GM23338 (cell line): Measurements from ENCODE around the gene PPP1R9A.

Experiments used
- CREB1 ChIP-seq: fragments of 250-450 bp; sonication (Bioruptor Pico); IDR thresholded peaks from 2 replicates; pipeline ENCODE4 v1.5.0; 2020; ENCODE audit warnings: low read depth, mild to moderate bottlenecking, moderate library complexity
- EZH2 ChIP-seq: fragments of 200-600 bp; sonication (generic); IDR thresholded peaks from one replicate; pipeline ENCODE4 v1.8.0; 2017; ENCODE audit warnings: antibody characterized with exemption, mild to moderate bottlenecking, low read depth; ENCODE audit not compliant: unreplicated experiment
- EZH2phosphoT487 ChIP-seq: fragments of 200-600 bp; sonication (generic); IDR thresholded peaks from one replicate; pipeline ENCODE4 v1.8.1; 2018; ENCODE audit warnings: antibody characterized with exemption; ENCODE audit not compliant: unreplicated experiment
- JUNB ChIP-seq: IDR thresholded peaks from one replicate; pipeline ENCODE4 v1.6.1; 2016; ENCODE audit warnings: antibody characterized with exemption; ENCODE audit not compliant: unreplicated experiment
- NANOG ChIP-seq: IDR thresholded peaks from 2 replicates; pipeline ENCODE4 v1.6.1; 2016; ENCODE audit warnings: antibody characterized with exemption, borderline replicate concordance
- POLR2AphosphoS5 ChIP-seq: IDR thresholded peaks from 2 replicates; pipeline ENCODE4 v1.6.1; 2016; ENCODE audit warnings: antibody characterized with exemption, low read depth
- STAT1 ChIP-seq: IDR thresholded peaks from one replicate; pipeline ENCODE4 v1.6.1; 2016; ENCODE audit warnings: antibody characterized with exemption; ENCODE audit not compliant: unreplicated experiment
- ZNF114 ChIP-seq: fragments of 250-450 bp; sonication (Bioruptor Pico); IDR thresholded peaks from 2 replicates; pipeline ENCODE4 v1.5.0; 2020; ENCODE audit warnings: mild to moderate bottlenecking, moderate library complexity
- ZNF331 ChIP-seq: fragments of 250-450 bp; sonication (Bioruptor Pico); IDR thresholded peaks from 2 replicates; pipeline ENCODE4 v1.5.0; 2020; ENCODE audit warnings: low read depth, mild to moderate bottlenecking, moderate library complexity
- TF ChIP-seq, protein P1 (sequence below), 2 experiments: fragments of 200-600 bp in 1 of 2; sonication (generic) in 1 of 2; conservative IDR thresholded peaks; 2 replicates each; pipeline versions ENCODE4 v1.5.1 to v1.6.1; 2016 to 2017; ENCODE audit warnings: antibody characterized with exemption in 2 of 2, low read depth in 2 of 2, mild to moderate bottlenecking in 2 of 2, moderate library complexity in 1 of 2
- TF ChIP-seq, protein P2 (sequence below): IDR thresholded peaks from one replicate; pipeline ENCODE4 v1.6.1; 2018; ENCODE audit warnings: antibody characterized with exemption; ENCODE audit not compliant: unreplicated experiment
- TF ChIP-seq, protein P3 (sequence below): fragments of 250-450 bp; sonication (Bioruptor Pico); IDR thresholded peaks from 2 replicates; pipeline ENCODE4 v1.5.0; 2020; ENCODE audit warnings: mild to moderate bottlenecking, moderate library complexity
- TF ChIP-seq, protein P4 (sequence below): IDR thresholded peaks from 2 replicates; pipeline ENCODE4 v1.6.1; 2016; ENCODE audit warnings: antibody characterized with exemption

DNA sequence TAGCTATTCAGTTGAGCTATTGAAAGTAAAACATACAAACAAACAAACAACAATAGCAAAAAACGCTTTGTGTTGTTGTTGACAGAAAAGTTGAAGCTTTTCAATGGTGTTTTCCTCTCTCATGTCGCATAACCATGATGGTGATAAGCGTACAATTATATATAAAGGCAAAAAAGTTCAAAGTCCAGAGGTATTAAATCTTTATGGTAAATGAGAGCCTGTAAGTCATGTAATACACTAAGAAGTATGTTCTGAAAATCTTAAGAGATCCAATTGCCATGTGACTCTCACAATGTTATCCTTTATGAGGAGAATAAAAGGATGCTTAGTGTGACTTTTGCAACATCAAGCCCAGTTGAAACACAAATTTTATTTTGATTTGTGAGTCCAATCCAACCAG, 93.9 kb downstream of the PPP1R9A start:
- TF ChIP-seq, protein P1, sequence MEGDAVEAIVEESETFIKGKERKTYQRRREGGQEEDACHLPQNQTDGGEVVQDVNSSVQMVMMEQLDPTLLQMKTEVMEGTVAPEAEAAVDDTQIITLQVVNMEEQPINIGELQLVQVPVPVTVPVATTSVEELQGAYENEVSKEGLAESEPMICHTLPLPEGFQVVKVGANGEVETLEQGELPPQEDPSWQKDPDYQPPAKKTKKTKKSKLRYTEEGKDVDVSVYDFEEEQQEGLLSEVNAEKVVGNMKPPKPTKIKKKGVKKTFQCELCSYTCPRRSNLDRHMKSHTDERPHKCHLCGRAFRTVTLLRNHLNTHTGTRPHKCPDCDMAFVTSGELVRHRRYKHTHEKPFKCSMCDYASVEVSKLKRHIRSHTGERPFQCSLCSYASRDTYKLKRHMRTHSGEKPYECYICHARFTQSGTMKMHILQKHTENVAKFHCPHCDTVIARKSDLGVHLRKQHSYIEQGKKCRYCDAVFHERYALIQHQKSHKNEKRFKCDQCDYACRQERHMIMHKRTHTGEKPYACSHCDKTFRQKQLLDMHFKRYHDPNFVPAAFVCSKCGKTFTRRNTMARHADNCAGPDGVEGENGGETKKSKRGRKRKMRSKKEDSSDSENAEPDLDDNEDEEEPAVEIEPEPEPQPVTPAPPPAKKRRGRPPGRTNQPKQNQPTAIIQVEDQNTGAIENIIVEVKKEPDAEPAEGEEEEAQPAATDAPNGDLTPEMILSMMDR (conservative IDR thresholded peaks at IDR 0.05; ENCODE audit: low read depth in 2 of 2) = no peak
- TF ChIP-seq POLR2AphosphoS5 (no peak), CREB1 (CRISPR knock-in tag) (no peak), JUNB (no peak), EZH2 (no peak), EZH2phosphoT487 (no peak), STAT1 (no peak), NANOG (no peak), ZNF114 (no peak), ZNF331 (CRISPR knock-in tag) (no peak)
- TF ChIP-seq, protein P2, sequence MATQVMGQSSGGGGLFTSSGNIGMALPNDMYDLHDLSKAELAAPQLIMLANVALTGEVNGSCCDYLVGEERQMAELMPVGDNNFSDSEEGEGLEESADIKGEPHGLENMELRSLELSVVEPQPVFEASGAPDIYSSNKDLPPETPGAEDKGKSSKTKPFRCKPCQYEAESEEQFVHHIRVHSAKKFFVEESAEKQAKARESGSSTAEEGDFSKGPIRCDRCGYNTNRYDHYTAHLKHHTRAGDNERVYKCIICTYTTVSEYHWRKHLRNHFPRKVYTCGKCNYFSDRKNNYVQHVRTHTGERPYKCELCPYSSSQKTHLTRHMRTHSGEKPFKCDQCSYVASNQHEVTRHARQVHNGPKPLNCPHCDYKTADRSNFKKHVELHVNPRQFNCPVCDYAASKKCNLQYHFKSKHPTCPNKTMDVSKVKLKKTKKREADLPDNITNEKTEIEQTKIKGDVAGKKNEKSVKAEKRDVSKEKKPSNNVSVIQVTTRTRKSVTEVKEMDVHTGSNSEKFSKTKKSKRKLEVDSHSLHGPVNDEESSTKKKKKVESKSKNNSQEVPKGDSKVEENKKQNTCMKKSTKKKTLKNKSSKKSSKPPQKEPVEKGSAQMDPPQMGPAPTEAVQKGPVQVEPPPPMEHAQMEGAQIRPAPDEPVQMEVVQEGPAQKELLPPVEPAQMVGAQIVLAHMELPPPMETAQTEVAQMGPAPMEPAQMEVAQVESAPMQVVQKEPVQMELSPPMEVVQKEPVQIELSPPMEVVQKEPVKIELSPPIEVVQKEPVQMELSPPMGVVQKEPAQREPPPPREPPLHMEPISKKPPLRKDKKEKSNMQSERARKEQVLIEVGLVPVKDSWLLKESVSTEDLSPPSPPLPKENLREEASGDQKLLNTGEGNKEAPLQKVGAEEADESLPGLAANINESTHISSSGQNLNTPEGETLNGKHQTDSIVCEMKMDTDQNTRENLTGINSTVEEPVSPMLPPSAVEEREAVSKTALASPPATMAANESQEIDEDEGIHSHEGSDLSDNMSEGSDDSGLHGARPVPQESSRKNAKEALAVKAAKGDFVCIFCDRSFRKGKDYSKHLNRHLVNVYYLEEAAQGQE = no peak
- TF ChIP-seq, protein P3, sequence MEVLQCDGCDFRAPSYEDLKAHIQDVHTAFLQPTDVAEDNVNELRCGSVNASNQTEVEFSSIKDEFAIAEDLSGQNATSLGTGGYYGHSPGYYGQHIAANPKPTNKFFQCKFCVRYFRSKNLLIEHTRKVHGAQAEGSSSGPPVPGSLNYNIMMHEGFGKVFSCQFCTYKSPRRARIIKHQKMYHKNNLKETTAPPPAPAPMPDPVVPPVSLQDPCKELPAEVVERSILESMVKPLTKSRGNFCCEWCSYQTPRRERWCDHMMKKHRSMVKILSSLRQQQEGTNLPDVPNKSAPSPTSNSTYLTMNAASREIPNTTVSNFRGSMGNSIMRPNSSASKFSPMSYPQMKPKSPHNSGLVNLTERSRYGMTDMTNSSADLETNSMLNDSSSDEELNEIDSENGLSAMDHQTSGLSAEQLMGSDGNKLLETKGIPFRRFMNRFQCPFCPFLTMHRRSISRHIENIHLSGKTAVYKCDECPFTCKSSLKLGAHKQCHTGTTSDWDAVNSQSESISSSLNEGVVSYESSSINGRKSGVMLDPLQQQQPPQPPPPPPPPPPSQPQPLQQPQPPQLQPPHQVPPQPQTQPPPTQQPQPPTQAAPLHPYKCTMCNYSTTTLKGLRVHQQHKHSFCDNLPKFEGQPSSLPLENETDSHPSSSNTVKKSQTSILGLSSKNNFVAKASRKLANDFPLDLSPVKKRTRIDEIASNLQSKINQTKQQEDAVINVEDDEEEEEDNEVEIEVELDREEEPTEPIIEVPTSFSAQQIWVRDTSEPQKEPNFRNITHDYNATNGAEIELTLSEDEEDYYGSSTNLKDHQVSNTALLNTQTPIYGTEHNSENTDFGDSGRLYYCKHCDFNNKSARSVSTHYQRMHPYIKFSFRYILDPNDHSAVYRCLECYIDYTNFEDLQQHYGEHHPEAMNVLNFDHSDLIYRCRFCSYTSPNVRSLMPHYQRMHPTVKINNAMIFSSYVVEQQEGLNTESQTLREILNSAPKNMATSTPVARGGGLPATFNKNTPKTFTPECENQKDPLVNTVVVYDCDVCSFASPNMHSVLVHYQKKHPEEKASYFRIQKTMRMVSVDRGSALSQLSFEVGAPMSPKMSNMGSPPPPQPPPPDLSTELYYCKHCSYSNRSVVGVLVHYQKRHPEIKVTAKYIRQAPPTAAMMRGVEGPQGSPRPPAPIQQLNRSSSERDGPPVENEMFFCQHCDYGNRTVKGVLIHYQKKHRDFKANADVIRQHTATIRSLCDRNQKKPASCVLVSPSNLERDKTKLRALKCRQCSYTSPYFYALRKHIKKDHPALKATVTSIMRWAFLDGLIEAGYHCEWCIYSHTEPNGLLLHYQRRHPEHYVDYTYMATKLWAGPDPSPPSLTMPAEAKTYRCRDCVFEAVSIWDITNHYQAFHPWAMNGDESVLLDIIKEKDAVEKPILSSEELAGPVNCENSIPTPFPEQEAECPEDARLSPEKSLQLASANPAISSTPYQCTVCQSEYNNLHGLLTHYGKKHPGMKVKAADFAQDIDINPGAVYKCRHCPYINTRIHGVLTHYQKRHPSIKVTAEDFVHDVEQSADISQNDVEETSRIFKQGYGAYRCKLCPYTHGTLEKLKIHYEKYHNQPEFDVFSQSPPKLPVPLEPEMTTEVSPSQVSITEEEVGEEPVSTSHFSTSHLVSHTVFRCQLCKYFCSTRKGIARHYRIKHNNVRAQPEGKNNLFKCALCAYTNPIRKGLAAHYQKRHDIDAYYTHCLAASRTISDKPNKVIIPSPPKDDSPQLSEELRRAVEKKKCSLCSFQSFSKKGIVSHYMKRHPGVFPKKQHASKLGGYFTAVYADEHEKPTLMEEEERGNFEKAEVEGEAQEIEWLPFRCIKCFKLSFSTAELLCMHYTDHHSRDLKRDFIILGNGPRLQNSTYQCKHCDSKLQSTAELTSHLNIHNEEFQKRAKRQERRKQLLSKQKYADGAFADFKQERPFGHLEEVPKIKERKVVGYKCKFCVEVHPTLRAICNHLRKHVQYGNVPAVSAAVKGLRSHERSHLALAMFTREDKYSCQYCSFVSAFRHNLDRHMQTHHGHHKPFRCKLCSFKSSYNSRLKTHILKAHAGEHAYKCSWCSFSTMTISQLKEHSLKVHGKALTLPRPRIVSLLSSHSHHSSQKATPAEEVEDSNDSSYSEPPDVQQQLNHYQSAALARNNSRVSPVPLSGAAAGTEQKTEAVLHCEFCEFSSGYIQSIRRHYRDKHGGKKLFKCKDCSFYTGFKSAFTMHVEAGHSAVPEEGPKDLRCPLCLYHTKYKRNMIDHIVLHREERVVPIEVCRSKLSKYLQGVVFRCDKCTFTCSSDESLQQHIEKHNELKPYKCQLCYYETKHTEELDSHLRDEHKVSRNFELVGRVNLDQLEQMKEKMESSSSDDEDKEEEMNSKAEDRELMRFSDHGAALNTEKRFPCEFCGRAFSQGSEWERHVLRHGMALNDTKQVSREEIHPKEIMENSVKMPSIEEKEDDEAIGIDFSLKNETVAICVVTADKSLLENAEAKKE (CRISPR knock-in tag) = no peak
- TF ChIP-seq, protein P4, sequence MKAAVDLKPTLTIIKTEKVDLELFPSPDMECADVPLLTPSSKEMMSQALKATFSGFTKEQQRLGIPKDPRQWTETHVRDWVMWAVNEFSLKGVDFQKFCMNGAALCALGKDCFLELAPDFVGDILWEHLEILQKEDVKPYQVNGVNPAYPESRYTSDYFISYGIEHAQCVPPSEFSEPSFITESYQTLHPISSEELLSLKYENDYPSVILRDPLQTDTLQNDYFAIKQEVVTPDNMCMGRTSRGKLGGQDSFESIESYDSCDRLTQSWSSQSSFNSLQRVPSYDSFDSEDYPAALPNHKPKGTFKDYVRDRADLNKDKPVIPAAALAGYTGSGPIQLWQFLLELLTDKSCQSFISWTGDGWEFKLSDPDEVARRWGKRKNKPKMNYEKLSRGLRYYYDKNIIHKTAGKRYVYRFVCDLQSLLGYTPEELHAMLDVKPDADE = no peak
